HG02642 (cell line): ENCODE measurements around the gene B3GLCT.

Source experiments
- ATAC-seq: cut with Tn5 transposase; IDR thresholded peaks from one replicate; pipeline ENCODE4 v1.9.1; 2021; ENCODE audit warnings: mild to moderate bottlenecking; ENCODE audit not compliant: unreplicated experiment, poor library complexity

B3GLCT gene

DNA sequence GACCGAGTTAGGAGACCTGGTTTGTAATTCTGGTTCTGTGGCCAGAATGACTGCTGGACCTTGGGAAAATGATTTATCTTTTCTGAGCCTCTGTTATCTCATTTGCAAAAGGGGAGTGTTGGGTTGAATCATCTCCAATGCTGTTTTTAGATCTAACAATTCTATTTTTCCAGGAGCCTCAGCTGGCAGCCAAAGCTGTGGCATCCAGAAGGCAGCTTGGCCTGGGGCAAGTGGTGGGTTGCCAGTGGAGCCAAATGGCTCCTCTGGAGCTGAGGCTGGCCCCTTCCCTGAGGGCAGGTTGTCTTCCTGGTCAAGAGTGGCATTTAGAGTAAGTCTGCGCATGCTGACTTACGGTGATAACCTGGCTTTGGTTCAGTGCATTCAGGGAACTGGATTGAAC lies 21.3 kb downstream of the B3GLCT start:
- no peak for ATAC-seq

DNA sequence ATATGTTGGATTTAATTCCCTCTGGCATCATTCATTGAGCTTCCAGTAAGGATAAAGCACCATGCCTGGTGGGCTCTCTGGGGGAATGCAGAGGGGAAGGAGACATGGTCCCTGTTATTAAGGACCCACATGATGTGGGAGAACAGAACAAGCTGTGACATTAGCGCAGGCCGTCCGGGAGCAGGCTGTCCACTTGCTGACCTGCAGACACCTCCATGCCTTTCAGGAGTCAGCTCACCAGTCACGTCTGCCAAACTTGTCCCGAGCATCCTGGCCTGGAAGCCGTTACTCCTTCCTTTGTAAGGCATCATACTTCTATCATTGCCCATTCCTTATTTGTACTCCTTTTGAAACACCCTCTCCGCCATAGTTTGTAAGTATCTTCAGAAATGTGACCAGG lies 23.4 kb downstream of the B3GLCT start:
- no peak for ATAC-seq

DNA sequence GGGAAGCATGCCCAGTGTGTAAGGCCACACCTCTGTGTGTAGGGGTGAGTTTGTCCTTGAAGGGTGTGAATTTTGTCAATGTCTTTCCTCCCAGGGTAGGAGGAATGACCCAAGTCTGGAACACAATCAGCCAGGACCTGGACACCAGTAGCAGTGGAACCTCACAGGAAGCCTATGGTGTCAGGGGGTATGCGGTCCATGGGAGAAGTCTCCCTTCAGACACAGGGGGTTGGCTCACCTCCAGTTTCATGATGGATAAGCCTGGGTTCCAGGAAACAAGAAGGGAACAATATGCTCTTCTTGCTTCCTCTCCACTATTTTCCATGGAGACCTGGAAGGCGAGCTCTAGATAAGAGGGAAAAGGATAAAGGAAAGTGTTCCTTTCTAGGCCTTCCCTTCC lies 23.9 kb downstream of the B3GLCT start:
- ATAC-seq = no peak

DNA sequence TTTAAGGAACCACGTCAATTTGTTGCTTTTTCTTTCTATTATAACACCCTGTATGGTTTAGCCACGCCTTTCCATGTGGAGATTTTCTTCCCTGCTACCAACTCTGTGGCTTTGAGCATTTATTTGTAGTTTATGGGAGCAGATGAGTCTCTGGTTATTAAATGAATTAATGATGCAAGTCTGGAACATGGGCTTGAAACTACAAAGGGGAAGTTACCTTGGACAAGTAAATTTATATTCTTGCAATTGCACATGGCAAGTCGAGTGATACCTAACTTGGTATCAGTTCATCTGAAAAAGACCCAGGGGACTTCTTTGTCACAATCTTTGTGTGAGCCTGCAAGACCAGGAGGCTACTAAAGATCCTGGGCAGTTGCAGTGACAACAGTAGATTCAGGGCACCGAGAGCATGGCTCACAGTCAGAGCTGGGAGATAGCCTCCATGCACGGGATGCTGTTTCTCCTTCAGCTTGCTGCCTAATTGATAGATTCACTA lies 24.4 kb downstream of the B3GLCT start:
- ATAC-seq = no peak

- no peak for ATAC-seq
Observed at GRCh38 chr13:31224963-31225559, 25.3 kb downstream of the B3GLCT start.

- ATAC-seq = no peak
Observed at GRCh38 chr13:31225998-31226675, 26.4 kb downstream of the B3GLCT start.

DNA sequence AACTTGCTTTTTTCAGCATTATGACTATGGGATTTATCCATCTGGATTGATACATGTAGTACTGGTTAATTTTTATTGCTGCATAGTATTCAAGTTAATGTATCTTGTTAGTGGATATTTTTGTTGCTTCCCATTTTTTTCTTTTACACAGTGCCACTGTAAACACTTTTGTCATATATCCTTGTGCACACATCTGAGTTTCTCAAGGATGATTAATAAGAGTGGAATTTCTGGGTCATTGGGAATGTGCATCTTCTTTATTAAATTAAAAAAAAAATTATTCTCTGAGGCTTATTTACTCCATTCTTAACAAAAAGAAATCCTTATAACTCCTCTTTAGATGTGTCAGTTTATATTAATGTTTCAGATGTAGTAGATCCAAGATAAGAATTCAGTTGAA lies 27.3 kb downstream of the B3GLCT start:
- no peak for ATAC-seq

DNA sequence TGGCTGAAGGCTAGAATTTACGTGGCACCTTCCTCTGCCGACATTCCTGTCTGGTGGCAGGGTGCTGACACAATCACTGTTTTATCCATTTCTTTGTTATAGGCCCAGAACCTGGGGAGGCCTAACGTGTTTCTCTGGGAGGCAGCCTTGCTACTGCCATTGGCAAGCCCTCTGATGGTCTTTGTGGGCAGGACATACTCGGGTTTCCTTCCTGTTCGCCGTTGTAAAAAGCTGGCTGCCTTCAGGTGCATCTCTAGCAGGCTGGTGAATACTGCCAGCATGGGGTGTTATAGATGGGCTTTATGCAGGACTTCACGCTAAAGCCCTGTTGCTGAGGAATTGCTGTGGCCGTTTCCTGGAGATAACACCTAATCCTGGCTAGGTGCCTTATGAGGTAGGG lies 28.1 kb downstream of the B3GLCT start:
- no peak for ATAC-seq

DNA sequence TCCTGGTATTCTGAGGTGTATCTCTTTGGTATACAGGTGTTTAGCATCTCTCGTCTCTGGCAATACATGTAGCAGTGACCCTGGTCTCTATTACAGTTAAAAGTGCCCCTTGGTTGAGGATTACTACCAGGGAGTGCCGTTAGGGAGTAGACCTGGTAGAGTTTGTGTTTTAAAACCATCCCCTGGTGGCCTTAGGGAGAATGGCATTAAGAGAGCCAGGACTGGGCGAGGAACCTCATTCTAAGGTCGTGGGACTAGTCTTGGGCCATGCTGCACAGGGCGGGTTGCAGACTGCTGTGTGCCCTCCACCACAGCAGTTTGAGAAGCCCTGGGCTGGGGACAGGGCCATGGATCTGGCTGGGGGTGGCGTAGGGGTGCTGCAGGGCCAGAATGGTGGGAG lies 35.0 kb downstream of the B3GLCT start:
- no peak for ATAC-seq

DNA sequence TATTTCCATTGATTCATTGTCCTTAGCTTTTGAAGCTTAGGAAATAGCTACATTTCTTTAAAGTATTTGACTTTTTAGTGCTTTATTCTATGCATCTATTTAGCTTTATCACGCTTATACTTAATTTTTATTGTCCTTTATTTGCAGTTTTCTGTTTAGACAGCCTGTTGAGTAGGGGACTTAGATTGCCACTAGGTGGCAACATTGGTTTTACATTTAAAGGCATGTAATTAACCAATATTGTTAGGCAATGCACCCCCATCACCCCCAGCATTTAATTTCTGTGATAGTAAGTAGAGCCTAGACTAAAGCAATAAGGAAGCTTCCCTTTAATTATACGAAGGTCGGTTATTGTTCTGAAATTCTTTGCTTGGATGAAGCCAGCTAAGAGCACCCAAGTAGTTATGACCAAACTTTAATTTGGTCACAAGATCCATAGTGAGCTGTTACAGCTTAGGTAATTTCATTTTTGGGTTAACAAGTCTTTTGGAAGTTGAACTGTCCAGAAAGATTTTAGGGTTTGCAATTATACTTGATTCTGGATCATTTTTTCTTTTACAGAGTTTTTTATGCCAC lies 36.5 kb downstream of the B3GLCT start:
- ATAC-seq = no peak

GRCh38 chr13:31240921-31241320 lies 41.1 kb downstream of the B3GLCT start:
- no peak for ATAC-seq

DNA sequence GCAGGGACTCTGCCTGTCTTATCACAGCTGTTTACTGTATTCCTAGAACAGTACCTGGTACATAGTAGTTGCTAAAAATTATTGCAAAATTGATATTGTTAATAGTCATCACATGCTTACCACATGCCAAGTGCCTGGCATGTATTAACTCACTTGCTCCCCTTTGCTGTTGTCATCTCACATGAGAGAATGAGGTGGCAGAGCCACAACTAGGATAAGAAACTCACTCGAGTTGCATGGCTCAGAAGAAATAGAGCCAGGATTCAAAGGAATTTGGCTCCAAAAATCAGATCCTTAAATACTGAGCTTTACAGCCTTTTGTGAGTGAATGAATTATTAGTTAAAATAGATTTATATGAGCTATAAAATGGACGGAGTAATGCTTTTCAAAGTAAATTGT lies 42.6 kb downstream of the B3GLCT start:
- no peak for ATAC-seq

DNA sequence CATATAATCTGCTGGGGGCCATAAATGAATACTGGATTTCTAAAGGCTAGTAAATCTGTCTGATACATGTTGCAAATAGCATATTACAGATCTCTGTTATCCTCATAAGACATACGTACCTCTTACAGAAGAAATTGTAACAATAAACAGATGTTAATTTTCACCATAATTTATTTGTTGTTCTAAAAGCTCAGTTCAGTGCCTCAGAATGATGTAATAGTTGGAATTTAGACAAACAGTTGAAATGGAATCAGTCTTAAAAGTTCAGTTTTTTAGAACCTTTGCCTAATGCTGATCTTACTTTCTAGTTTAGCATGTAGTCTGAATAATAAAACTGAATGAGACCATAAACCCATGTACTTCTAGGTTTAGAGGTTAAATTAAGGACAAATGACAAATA lies 43.1 kb downstream of the B3GLCT start:
- ATAC-seq = no peak

DNA sequence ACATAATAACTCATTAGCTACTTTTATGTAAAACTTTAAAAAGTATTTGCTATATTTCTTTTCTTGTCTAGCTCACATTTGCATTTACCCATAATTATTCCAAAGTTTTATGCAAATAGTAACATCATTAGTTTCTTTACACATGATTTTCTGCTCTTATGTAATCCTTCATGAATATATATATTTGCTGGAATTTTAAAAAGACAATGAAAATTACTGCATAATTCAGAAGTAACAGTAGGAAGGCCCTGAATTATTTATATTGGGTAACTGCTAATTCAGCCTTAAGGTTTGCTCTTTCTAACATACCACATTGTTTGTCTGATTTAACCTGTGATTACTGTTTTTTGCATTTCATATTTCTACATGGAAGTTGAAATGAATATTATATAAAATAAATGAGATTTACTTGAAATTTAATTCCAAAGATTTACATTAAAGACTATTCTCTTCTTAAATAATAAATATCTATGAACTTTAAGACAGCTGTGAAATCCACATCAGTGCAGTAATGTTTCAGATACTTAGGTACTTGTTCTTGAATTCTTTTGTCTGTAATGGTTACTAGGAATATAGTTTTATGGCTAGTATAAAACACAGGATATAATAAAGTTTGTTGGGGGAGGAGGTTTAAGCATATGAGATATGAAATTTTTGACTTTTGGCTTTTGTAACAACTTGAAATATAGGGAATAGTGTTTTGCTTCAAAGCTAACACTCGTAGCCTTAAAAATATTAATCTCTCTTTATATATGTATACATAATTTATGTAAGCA lies 46.0 kb downstream of the B3GLCT start:
- no peak for ATAC-seq

- no peak for ATAC-seq
Observed at GRCh38 chr13:31246918-31247317, 47.1 kb downstream of the B3GLCT start.

DNA sequence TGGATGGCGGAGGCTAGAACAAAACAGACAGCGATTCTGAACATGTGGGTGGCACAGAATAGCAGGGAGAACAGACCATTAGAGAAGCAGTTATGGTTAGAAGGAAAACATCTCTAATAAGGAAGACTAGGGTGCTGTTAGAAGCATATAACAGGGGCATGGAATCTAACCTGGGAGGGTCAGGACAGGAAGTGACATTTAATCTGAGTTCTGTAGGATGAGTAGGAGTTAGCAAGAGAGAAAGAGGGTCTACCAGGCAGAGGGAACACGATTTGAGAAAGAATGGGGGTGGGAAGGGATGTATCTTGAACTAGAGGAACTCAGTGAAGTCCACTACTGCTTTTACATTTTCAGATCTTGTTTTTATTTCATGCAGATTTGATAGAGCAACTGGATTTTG lies 48.6 kb downstream of the B3GLCT start:
- no peak for ATAC-seq

GRCh38 chr13:31248965-31249539 lies 49.3 kb downstream of the B3GLCT start:
- ATAC-seq = no peak

- no peak for ATAC-seq
Observed at GRCh38 chr13:31250435-31250834, 50.7 kb downstream of the B3GLCT start.

GRCh38 chr13:31261241-31261640 lies 61.5 kb downstream of the B3GLCT start:
- ATAC-seq = no peak

- ATAC-seq = no peak
Observed at GRCh38 chr13:31263346-31263745, 63.6 kb downstream of the B3GLCT start.

- no peak for ATAC-seq
Observed at GRCh38 chr13:31264151-31264550, 64.4 kb downstream of the B3GLCT start.
